HG03457 (cell line): Measurements from ENCODE around the gene NEU4.
"Not testable (repeated sequence)": the region's sequence is repeated elsewhere in the genome, so short reads cannot be mapped to it uniquely, and the experiment has no call there.

Experiments
- ATAC-seq: cut with Tn5 transposase; IDR thresholded peaks from one replicate; pipeline ENCODE4 v1.9.1; 2021; ENCODE audit warnings: moderate number of reproducible peaks; ENCODE audit not compliant: unreplicated experiment

Gene NEU4

DNA sequence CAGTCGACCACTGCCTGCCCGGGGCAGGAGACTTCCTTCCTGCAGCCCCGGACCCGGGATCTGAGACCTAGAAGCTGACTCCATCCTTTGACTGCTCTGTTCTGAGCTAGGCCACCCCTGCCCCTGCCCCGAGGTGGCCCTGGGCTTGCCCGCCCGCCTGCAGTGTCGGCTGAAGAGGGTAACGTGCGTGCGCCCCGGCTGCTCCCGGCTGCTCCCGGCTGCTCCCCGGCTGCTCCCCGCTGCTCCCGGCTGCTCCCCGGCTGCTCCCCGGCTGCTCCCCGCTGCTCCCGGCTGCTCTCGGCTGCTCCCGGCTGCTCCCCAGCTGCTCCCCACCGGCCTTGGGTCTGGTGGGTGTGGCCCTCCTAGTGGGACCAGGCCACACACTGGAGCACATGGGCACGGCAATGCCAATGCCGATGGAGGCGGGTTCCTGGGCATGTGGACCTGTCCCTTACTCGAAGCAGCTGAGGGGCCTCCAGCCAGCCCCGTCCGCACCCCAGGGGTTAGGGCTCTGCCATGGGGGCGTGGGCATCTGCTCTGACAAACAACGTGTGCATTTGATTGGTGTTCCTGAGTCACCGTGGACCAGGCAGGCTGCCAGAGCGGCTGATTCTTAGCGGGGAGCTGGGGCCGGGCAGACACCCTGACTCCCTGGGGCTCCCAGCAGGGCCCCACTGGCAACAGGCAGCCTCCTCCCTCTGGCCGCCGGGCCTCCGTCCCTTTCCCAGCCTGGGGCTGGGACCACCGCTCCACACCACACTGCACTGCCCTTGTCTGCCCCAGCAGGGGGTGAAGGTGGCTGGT lies 34.4 kb upstream of the NEU4 start:
- ATAC-seq = no peak

GRCh38 chr2:241775223-241776177 lies 33.5 kb upstream of the NEU4 start:
- ATAC-seq = no peak

GRCh38 chr2:241776336-241777169 lies 32.4 kb upstream of the NEU4 start, which contains the start of gene GAL3ST2:
Gene GAL3ST2, plus strand, starts transcription at chr2:241776822. Its CDS starts 134 bp downstream, at chr2:241776956.
- ATAC-seq = no peak

DNA sequence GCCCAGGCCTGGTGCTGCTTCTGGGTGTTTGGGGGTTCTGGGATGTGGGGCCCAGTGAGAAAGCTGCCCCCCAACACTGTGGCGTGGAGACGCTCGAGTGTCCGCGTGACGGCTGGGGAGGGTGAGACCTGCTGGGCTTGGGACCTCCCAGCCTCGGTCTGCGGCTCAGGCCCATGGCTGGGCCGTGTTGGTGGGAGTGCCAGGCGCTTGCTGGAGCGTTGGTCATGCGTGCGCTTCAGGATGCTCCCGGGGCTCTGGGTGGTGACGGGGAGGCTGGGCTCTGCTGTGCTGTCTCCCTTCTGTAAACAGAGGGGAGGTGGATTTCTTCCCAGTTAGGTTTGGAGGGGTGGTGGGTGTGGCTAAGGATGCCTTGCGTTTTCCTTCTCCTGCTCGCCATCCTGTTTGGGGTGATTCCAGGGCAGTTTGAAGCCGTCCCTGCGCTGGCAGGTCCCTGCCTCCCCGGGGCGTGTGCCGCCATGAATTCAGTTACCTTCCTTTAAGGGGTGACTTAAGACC lies 31.8 kb upstream of the NEU4 start:
- ATAC-seq = no peak

GRCh38 chr2:241777686-241778627 lies 31.0 kb upstream of the NEU4 start:
- ATAC-seq = no peak

DNA sequence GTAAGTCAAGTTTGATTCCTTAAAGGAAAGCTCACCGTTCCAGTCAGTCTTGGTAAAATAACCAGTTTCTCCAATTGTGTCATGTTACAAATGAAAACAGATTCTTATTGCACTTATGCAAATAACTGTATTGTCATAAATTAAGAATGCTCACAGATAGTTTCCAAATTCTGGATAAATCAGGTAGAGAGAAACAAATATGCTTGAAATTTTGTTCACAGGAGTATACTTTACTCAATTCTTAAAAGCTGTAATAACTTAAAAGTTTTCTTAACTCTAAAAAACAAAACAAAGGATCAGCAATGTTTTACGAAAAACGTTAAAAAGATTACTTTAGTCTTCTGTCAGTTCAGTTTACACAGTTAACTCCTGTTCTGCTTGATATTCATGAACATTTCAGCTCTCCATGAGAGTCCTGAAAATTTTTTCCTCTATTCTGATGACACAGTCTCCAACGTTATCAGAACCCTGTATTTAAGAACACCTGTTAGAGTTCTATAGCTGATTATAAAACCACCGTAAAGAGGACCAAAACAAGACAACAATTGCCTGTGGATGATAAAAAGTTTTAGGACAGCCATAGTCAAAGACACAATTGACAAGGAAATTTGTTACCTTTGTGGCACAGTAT lies 27.9 kb upstream of the NEU4 start:
- no peak for ATAC-seq

DNA sequence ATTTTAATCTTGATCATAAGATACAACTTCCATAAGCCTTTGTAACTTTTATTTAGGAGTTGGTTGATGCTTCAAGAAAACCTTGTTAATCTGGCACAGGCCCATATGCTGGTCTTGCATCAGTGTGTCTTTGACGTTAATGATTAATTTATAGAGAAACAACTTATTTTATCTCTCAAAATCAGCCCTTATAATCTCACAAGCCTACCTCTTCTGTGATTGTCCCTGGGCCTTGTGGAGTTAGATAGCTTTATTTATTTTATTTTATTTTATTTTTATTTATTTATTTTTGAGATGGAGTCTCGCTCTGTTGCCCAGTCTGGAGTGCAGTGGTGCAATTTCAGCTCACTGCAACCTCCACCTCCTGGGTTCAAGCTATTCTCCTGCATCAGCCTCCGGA lies 26.9 kb upstream of the NEU4 start:
- not testable (repeated sequence) for ATAC-seq

DNA sequence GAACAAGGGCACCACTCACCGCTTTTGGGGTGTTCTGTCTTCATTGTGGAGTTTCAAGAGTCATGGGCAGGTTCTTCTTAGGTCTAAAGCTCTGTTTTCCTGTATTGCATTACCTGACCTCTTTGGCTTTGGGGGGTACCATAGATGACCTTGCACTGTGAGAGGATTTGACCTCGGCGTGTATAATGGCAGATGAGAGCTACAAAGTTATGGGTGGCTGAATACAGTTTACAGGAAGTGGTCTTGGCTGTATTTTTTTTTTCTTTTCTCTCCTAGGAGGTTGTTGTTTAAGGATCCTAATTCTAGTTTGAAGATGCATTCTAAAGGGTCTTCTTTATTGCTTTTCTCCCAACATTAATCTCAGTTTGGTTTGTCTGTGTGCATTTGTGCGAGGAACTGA lies 20.9 kb upstream of the NEU4 start:
- ATAC-seq = no peak

GRCh38 chr2:241788572-241788971 lies 20.4 kb upstream of the NEU4 start:
- ATAC-seq = no peak

DNA sequence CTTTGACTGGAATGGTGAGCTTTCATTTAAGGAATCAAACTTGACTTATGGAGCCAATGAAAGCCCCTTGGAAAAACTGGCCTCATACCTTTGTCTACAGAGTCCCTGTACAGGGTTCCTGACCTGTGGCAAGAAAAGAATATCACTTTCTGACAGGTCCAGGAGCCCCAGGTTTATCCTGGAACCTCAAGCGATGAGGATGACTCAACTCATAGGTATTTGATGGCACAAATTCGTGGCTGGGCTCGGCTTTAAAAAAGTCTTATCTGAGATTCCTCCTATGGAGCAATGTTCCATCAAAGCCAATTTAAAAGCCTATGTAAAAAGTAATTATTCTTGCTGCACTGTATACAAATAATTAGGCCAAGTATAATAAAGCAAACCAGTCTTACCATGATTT lies 17.6 kb upstream of the NEU4 start:
- not testable (repeated sequence) for ATAC-seq

- no peak for ATAC-seq
Observed at GRCh38 chr2:241793385-241793784, 15.6 kb upstream of the NEU4 start.

- ATAC-seq = no peak
Observed at GRCh38 chr2:241794250-241794823, 14.7 kb upstream of the NEU4 start.

- no peak for ATAC-seq
Observed at GRCh38 chr2:241795021-241795999, 13.7 kb upstream of the NEU4 start.

DNA sequence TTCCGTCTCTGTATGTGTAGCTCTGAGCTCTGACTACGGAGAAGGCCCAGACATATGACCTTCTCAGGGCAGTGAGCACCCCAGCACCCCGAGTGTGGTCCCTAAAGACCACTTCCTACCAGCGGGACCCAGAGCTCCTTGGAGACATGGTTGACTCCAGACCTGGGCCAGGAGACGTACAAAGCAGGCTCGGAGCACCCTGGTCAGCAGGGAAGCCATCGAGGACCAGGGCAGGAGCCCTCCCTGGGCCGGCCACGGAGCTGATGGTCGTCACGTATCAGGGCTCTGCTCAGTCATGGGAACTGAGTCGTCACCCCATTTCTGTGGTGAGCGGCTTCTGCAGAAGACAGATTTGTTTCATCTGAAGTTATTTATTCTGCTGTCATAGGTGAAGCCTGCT lies 12.8 kb upstream of the NEU4 start:
- ATAC-seq = no peak

DNA sequence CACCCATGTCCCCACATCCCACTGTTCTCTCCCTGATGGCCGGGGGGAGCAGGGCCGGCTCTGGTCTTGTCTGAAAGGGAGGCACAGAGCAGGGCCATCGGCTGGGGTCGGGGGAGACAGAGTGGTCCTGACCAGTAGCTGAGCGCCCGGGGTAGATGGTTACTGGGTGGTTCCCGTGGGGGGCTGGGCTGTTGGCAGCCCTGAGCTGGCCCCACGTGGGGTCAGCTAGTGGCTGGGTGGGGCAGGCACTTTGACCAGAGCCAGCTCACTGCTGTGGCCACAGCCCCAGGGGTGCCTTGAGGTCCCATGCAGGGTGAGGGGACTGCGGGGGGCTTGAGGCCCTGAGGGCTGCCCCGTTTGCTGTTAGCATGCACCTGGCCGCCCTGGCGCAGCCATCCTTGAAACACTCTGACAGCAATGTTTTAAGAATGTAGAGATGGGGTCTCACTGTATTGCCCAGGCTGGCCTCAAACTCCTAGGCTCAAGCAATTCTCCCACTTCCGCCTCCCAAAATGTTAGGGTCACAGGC lies 12.3 kb upstream of the NEU4 start:
- ATAC-seq = no peak

GRCh38 chr2:241797441-241798080 lies 11.4 kb upstream of the NEU4 start:
- no peak for ATAC-seq

DNA sequence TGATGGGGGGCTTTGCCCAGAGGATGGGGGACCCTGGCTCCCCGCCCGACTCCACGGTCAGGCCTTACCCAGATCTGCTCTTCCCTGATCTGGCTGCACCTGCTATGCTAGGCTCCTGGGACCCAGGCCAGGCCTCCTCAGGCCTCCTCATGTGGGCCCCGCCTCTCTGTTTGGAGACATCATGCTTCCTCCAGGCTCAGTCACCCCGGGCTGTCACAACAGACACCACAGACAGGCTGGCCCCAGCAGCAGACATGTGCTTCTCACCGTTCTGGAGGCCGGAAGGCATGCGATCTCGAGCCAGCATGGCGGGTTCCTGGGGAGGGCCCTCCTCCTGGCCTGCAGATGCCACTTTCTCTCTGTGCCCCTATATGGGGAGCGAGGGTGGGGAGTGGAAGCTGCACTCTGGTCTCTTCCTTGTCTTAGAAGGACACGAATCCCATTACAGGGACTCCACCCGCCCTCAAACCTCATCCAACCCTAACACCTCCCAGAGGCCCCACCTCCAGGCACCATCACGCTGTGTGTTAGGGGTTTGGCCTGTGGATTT lies 10.8 kb upstream of the NEU4 start:
- no peak for ATAC-seq
